Parathyroid adenoma (tissue), 2 donors: ENCODE data around the gene CHRDL1.

Source experiments
- H2AFZ ChIP-seq: fragments of 300-600 bp; sonication (generic); one replicate; pipeline ENCODE4 v1.7.0; 2017; ENCODE audit warnings: antibody characterized with exemption, mild to moderate bottlenecking
- H3K27ac ChIP-seq: fragments of 300-600 bp; sonication (generic); one replicate; pipeline ENCODE4 v1.7.0; 2017
- H3K27me3 ChIP-seq: fragments of 300-600 bp; sonication (generic); one replicate; pipeline ENCODE4 v1.7.0; 2017; ENCODE audit warnings: low read length; ENCODE audit not compliant: control insufficient read depth, insufficient read depth
- H3K36me3 ChIP-seq: fragments of 300-600 bp; sonication (generic); one replicate; pipeline ENCODE4 v1.7.0; 2017; ENCODE audit warnings: low read length; ENCODE audit not compliant: control insufficient read depth, insufficient read depth
- H3K4me1 ChIP-seq: fragments of 300-600 bp; sonication (generic); one replicate; pipeline ENCODE4 v1.7.0; 2017; ENCODE audit warnings: control low read depth
- H3K4me2 ChIP-seq: fragments of 300-600 bp; sonication (generic); one replicate; pipeline ENCODE4 v1.7.0; 2017; ENCODE audit warnings: low read length
- H3K4me3 ChIP-seq: fragments of 300-600 bp; sonication (generic); one replicate; pipeline ENCODE4 v1.7.0; 2017; ENCODE audit warnings: low read depth, low read length
- H3K79me2 ChIP-seq: fragments of 300-600 bp; sonication (generic); one replicate; pipeline ENCODE4 v1.7.0; 2017; ENCODE audit warnings: control low read depth
- H3K9ac ChIP-seq: fragments of 300-600 bp; sonication (generic); one replicate; pipeline ENCODE4 v1.7.0; 2017; ENCODE audit warnings: mild to moderate bottlenecking
- H3K9me3 ChIP-seq: fragments of 300-600 bp; sonication (generic); one replicate; pipeline ENCODE4 v1.7.0; 2017; ENCODE audit warnings: low read length; ENCODE audit not compliant: control insufficient read depth
- TF ChIP-seq, protein P1 (sequence below): fragments of 300-600 bp; sonication (generic); IDR thresholded peaks from one replicate; pipeline ENCODE4 v1.7.0; 2017; ENCODE audit warnings: antibody characterized with exemption, mild to moderate bottlenecking
- donor health status: primary hyperparathyroidism.

Gene CHRDL1

DNA sequence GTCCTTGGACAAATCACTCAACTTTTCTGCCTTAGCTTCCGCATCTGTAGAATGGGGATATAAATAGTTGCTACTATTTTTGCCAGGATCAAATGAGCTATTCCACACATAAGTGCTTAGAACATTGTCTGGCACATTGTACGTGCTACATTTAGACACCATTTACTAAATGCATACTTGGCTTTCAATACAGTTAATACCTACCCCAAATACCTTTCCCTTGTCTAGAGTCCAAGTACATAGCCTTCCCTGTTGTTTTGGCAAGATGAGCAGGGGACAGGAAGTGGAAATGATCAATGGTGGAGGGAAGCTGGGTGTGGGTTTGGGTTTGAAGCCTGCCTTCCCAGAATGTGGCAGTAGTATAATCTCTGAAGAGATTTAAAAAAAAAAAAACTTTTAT, 82.0 kb downstream of the CHRDL1 start:
- Histone ChIP-seq H3K9ac (no peak overlapping the region), H3K79me2 (no peaks in the 10 kb centered on the region), H3K4me2 (no peak overlapping the region), H2AFZ (no peak overlapping the region), H3K4me3 (no peak overlapping the region), H3K9me3 (no peaks in the 10 kb centered on the region), H3K4me1 (no peaks in the 10 kb centered on the region), H3K27me3 (no peaks in the 10 kb centered on the region), H3K27ac (no peak overlapping the region), H3K36me3 (no peaks in the 10 kb centered on the region)
- TF ChIP-seq, protein P1, sequence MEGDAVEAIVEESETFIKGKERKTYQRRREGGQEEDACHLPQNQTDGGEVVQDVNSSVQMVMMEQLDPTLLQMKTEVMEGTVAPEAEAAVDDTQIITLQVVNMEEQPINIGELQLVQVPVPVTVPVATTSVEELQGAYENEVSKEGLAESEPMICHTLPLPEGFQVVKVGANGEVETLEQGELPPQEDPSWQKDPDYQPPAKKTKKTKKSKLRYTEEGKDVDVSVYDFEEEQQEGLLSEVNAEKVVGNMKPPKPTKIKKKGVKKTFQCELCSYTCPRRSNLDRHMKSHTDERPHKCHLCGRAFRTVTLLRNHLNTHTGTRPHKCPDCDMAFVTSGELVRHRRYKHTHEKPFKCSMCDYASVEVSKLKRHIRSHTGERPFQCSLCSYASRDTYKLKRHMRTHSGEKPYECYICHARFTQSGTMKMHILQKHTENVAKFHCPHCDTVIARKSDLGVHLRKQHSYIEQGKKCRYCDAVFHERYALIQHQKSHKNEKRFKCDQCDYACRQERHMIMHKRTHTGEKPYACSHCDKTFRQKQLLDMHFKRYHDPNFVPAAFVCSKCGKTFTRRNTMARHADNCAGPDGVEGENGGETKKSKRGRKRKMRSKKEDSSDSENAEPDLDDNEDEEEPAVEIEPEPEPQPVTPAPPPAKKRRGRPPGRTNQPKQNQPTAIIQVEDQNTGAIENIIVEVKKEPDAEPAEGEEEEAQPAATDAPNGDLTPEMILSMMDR: no peak

DNA sequence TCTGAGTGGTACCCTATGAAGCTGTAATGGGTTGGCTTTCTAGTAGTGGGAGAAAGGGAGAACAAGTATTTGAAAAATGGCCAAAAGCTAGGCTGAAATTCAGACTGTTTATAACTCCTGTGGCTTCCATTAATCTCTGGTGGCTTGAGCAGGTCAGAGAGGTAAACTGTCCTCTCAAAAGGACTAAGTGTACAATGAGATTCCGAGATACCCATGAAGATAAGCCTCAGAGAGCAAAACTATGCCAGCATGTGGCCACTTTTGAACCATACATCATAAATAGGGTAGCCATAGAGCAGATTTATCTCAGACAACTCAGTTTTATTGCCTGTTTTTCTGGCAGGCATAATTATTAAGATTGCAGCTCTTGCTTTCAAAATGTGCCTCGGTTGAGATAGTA, 89.2 kb downstream of the CHRDL1 start:
- H3K27ac ChIP-seq: no peak overlapping the region
- no peak overlapping the region for H3K4me2 ChIP-seq
- H3K9me3 ChIP-seq: no peaks in the 10 kb centered on the region
- TF ChIP-seq, protein P1: no peak
- no peaks in the 10 kb centered on the region for H3K36me3 ChIP-seq
- H3K4me3 ChIP-seq: no peak overlapping the region
- no peaks in the 10 kb centered on the region for H3K79me2 ChIP-seq
- H2AFZ ChIP-seq: no peak overlapping the region
- no peaks in the 10 kb centered on the region for H3K4me1 ChIP-seq
- H3K9ac ChIP-seq: no peak overlapping the region
- no peaks in the 10 kb centered on the region for H3K27me3 ChIP-seq

DNA sequence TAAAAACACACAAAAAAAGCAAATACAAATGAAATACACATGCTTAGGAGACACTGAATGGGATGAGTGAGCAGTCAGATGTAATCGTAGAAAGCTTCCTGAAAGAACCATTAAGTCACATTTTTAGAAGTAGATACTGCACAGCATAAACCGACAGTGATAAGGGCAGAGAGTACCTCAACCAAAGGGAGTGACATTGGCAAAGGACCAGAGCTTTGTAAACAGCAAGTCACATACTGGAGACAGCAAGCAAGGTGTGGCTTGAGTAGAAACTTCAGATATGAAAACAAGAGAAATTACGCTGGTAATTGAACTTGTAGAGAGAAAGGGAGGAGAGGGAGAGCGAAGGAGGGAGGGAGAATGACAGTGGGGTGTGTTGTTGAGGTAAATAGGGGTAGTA, 92.0 kb downstream of the CHRDL1 start:
- Histone ChIP-seq H3K27ac (no peak overlapping the region), H3K9me3 (no peaks in the 10 kb centered on the region), H3K27me3 (no peaks in the 10 kb centered on the region)

DNA sequence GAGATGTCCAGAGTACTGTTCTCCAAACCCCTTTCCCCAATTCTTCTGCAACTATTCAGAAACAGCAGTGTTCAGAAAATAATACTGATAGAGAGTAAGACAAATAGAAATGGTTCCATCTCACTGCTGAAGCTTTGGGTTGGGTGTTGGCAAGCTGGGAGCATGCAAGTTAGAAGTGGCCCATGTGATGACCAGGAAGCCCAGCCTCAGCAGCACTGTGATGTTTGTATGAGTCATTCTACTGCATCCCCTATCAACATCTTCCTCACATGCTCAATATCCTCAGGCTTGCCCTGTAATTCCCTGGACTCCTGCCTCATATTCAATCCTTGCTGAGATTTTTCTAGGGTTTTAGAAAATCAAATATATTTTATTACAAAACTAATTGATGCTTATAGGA, 96.5 kb downstream of the CHRDL1 start:
- H3K4me1 ChIP-seq: no peaks in the 10 kb centered on the region
- H3K9ac ChIP-seq: no peak overlapping the region
- no peaks in the 10 kb centered on the region for H3K36me3 ChIP-seq
- H3K9me3 ChIP-seq: no peaks in the 10 kb centered on the region
- H3K27me3 ChIP-seq: no peaks in the 10 kb centered on the region
- no peak overlapping the region for H3K4me3 ChIP-seq
- no peak overlapping the region for H3K27ac ChIP-seq
- TF ChIP-seq, protein P1: no peak
- no peaks in the 10 kb centered on the region for H3K79me2 ChIP-seq
- H2AFZ ChIP-seq: no peak overlapping the region
- H3K4me2 ChIP-seq: no peak overlapping the region

More for the DNA sequence above, 92.0 kb downstream of the CHRDL1 start:
- H3K36me3 ChIP-seq: no peaks in the 10 kb centered on the region
- H3K79me2 ChIP-seq: no peaks in the 10 kb centered on the region
- no peak overlapping the region for H3K4me2 ChIP-seq
- TF ChIP-seq, protein P1: no peak
- H3K4me1 ChIP-seq: no peaks in the 10 kb centered on the region
- no peak overlapping the region for H3K4me3 ChIP-seq
- no peak overlapping the region for H2AFZ ChIP-seq
- no peak overlapping the region for H3K9ac ChIP-seq

DNA sequence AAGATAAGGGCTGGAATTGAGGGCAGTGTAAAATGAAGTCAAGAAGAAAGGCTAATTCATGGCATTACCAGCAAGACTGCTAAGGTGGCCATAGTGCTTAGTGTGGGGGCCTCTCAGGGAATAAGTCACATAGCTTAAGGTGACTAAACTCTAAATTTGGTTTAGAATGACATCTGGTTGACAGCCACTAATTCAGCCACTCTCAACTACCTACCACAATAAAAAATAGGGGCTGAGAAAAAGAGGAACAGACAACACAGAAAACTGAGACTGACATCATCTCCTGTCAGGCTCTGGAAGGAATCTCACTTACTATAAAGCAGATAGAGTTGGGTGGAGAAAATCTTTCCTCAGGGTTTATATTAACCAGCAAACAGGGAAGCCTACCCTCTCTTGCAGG, 96.9 kb downstream of the CHRDL1 start:
- Histone ChIP-seq H3K4me2 (no peak overlapping the region), H3K36me3 (no peaks in the 10 kb centered on the region), H3K27me3 (no peaks in the 10 kb centered on the region), H3K79me2 (no peaks in the 10 kb centered on the region), H3K9me3 (no peaks in the 10 kb centered on the region), H3K9ac (no peak overlapping the region), H3K27ac (no peak overlapping the region), H3K4me3 (no peak overlapping the region), H3K4me1 (no peaks in the 10 kb centered on the region), H2AFZ (no peak overlapping the region)
- TF ChIP-seq, protein P1: no peak
